WERI-Rb-1 (cell line): Measurements from ENCODE around the gene SLC2A4.

Experiments
- DNase-seq: peaks from one replicate; pipeline ENCODE4 v3.0.0-alpha.2; 2020
- H3K27ac ChIP-seq: fragments of 250-450 bp; sonication (Bioruptor Pico); 2 replicates; pipeline ENCODE4 v1.5.1; 2020; ENCODE audit warnings: mild to moderate bottlenecking, moderate library complexity
- H3K27me3 ChIP-seq: fragments of 250-450 bp; sonication (Bioruptor Pico); 2 replicates; pipeline ENCODE4 v1.5.1; 2021; ENCODE audit warnings: mild to moderate bottlenecking, low read depth, moderate library complexity; ENCODE audit not compliant: insufficient read depth, severe bottlenecking
- H3K36me3 ChIP-seq: fragments of 250-450 bp; sonication (Bioruptor Pico); 2 replicates; pipeline ENCODE4 v1.5.1; 2020; ENCODE audit warnings: mild to moderate bottlenecking, moderate library complexity
- H3K4me3 ChIP-seq: 2 replicates; pipeline ENCODE4 v1.5.1; 2011; ENCODE audit warnings: low read depth, mild to moderate bottlenecking, control low read depth, low read length
- H3K9me3 ChIP-seq: fragments of 250-450 bp; sonication (Bioruptor Pico); 2 replicates; pipeline ENCODE4 v1.5.1; 2021; ENCODE audit warnings: mild to moderate bottlenecking, moderate library complexity; ENCODE audit not compliant: severe bottlenecking
- CTCF ChIP-seq: IDR thresholded peaks from 2 replicates; pipeline ENCODE4 v1.5.1; 2011; ENCODE audit warnings: low read depth, mild to moderate bottlenecking, control low read depth, inconsistent platforms, low read length

The SLC2A4 gene

GRCh38 chr17:7293159-7293558 is 11.6 kb downstream of the SLC2A4 start:
- no peak for TF ChIP-seq CTCF
- Histone ChIP-seq H3K27me3 (no peaks in the 10 kb centered on the region), H3K4me3 (no peak overlapping the region), H3K9me3 (no peaks in the 10 kb centered on the region), H3K36me3 (no peaks in the 10 kb centered on the region), H3K27ac (no peak overlapping the region)
- DNase-seq = no peak

GRCh38 chr17:7293816-7294613 is 12.5 kb downstream of the SLC2A4 start:
- peak overlapping the region; percentile 36; the same call in 1 of the 2 replicates for H3K27ac ChIP-seq
- peak overlapping the region; percentile 42 for H3K4me3 ChIP-seq
- TF ChIP-seq CTCF = no peak
- peak; percentile 91 for DNase-seq
- H3K27me3 ChIP-seq = no peaks in the 10 kb centered on the region
- H3K9me3 ChIP-seq = no peaks in the 10 kb centered on the region
- H3K36me3 ChIP-seq = no peaks in the 10 kb centered on the region

- peak; percentile 96 for DNase-seq
- Histone ChIP-seq H3K36me3 (no peaks in the 10 kb centered on the region), H3K27ac (peak within 1 kb of the TSS; percentile 36), H3K27me3 (no peaks in the 10 kb centered on the region), H3K4me3 (peak within 1 kb of the TSS; percentile 42), H3K9me3 (no peaks in the 10 kb centered on the region)
- no peak for TF ChIP-seq CTCF
Measured at GRCh38 chr17:7294614-7295153, 13.2 kb downstream of the SLC2A4 start, which contains the start of gene YBX2. YBX2 (minus strand) TSS chr17:7294639; CDS start chr17:7294500, 139 bp downstream.

GRCh38 chr17:7295230-7296180 is 14.0 kb downstream of the SLC2A4 start:
- no peak overlapping the region for H3K4me3 ChIP-seq

More at GRCh38 chr17:7295230-7296180, 14.0 kb downstream of the SLC2A4 start:
- H3K27me3 ChIP-seq = no peaks in the 10 kb centered on the region
- H3K9me3 ChIP-seq = no peaks in the 10 kb centered on the region
- no peak for DNase-seq
- no peaks in the 10 kb centered on the region for H3K36me3 ChIP-seq
- TF ChIP-seq CTCF = no peak
- no peak overlapping the region; the same call in 1 of the 2 replicates for H3K27ac ChIP-seq
